H9 (cell line): ENCODE data around the gene KIF6. TPM values are rescaled to one million over a fixed set of nuclear protein-coding genes. Genes with fewer than 3 reads are reported as not detected.
"Not testable (repeated sequence)": the region's sequence is repeated elsewhere in the genome, so short reads cannot be mapped to it uniquely, and the experiment has no call there.

Experiments
- DNase-seq: peaks from one replicate; pipeline ENCODE4 v3.0.0-alpha.2; 2017
- H2AFZ ChIP-seq: one replicate; pipeline ENCODE4 v1.6.1; 2013; ENCODE audit warnings: mild to moderate bottlenecking, low read length, control low read depth, moderate library complexity
- H2AK5ac ChIP-seq: 2 replicates; pipeline ENCODE4 v1.6.1; 2013; ENCODE audit warnings: low read length, control low read depth, mixed read lengths; ENCODE audit not compliant: insufficient read length
- H2BK120ac ChIP-seq: one replicate; pipeline ENCODE4 v1.6.1; 2013; ENCODE audit warnings: low read depth, mild to moderate bottlenecking, low read length, control low read depth, inconsistent platforms; ENCODE audit not compliant: poor library complexity, severe bottlenecking
- H2BK12ac ChIP-seq: 2 replicates; pipeline ENCODE4 v1.6.1; 2013; ENCODE audit warnings: low read length, control low read depth, mixed read lengths, low read depth; ENCODE audit not compliant: insufficient read length
- H2BK15ac ChIP-seq: 2 replicates; pipeline ENCODE4 v1.6.1; 2013; ENCODE audit warnings: low read depth, low read length, control low read depth
- H2BK20ac ChIP-seq: one replicate; pipeline ENCODE4 v1.6.1; 2013; ENCODE audit warnings: low read depth, mild to moderate bottlenecking, low read length, control low read depth, inconsistent platforms; ENCODE audit not compliant: poor library complexity, severe bottlenecking
- H2BK5ac ChIP-seq: 2 replicates; pipeline ENCODE4 v1.6.1; 2013; ENCODE audit warnings: low read length, control low read depth, mixed read lengths; ENCODE audit not compliant: insufficient read length
- H3K14ac ChIP-seq: 2 replicates; pipeline ENCODE4 v1.6.1; 2013; ENCODE audit warnings: low read length, control low read depth; ENCODE audit not compliant: insufficient read depth
- H3K18ac ChIP-seq: 2 replicates; pipeline ENCODE4 v1.6.1; 2013; ENCODE audit warnings: low read depth, mild to moderate bottlenecking, mixed read lengths, low read length, control low read depth; ENCODE audit not compliant: insufficient read length
- H3K23ac ChIP-seq: 2 replicates; pipeline ENCODE4 v1.6.1; 2013; ENCODE audit warnings: low read length, control low read depth, mixed read lengths, low read depth; ENCODE audit not compliant: insufficient read length
- H3K23me2 ChIP-seq: 2 replicates; pipeline ENCODE4 v1.6.1; 2013; ENCODE audit warnings: low read depth, mild to moderate bottlenecking, mixed read lengths, low read length, control low read depth; ENCODE audit not compliant: insufficient read length, poor library complexity, severe bottlenecking
- H3K27ac ChIP-seq: 2 replicates; pipeline ENCODE4 v1.5.1; 2013; ENCODE audit warnings: low read length, control low read depth, mixed read lengths, low read depth; ENCODE audit not compliant: insufficient read length
- H3K27me3 ChIP-seq: 2 replicates; pipeline ENCODE4 v1.6.1; 2013; ENCODE audit warnings: low read length, control low read depth, inconsistent platforms; ENCODE audit not compliant: insufficient read depth
- H3K4ac ChIP-seq: 2 replicates; pipeline ENCODE4 v1.6.1; 2013; ENCODE audit warnings: low read depth, mild to moderate bottlenecking, control low read depth, inconsistent platforms, low read length, moderate library complexity
- H3K4me1 ChIP-seq: 2 replicates; pipeline ENCODE4 v1.6.1; 2013; ENCODE audit warnings: low read length, control low read depth, inconsistent platforms; ENCODE audit not compliant: insufficient read depth
- H3K4me2 ChIP-seq: 2 replicates; pipeline ENCODE4 v1.6.1; 2013; ENCODE audit warnings: low read length, control low read depth, mixed read lengths; ENCODE audit not compliant: insufficient read length, insufficient read depth
- H3K56ac ChIP-seq: 2 replicates; pipeline ENCODE4 v1.6.1; 2013; ENCODE audit warnings: low read depth, mild to moderate bottlenecking, mixed read lengths, low read length, control low read depth; ENCODE audit not compliant: insufficient read length
- H3K79me1 ChIP-seq: 2 replicates; pipeline ENCODE4 v1.6.1; 2013; ENCODE audit warnings: low read depth, mild to moderate bottlenecking, moderate library complexity, low read length, control low read depth, inconsistent platforms; ENCODE audit not compliant: insufficient read depth, poor library complexity, severe bottlenecking
- H3K79me2 ChIP-seq: 2 replicates; pipeline ENCODE4 v1.6.1; 2013; ENCODE audit warnings: low read length, control low read depth, inconsistent platforms; ENCODE audit not compliant: insufficient read depth
- H3K9ac ChIP-seq: 2 replicates; pipeline ENCODE4 v1.6.1; 2013; ENCODE audit warnings: low read length, control low read depth, mixed read lengths; ENCODE audit not compliant: insufficient read length; ENCODE audit errors: extremely low read depth
- H3K9me3 ChIP-seq: one replicate; pipeline ENCODE4 v1.6.1; 2013; ENCODE audit warnings: low read depth, low read length, inconsistent platforms; ENCODE audit not compliant: control insufficient read depth
- H3T11ph ChIP-seq: one replicate; pipeline ENCODE4 v1.6.1; 2013; ENCODE audit warnings: mild to moderate bottlenecking, low read length, control low read depth, inconsistent platforms
- H4K20me1 ChIP-seq: one replicate; pipeline ENCODE4 v1.6.1; 2013; ENCODE audit not compliant: control insufficient read depth, insufficient read length, insufficient read depth
- H4K5ac ChIP-seq: 2 replicates; pipeline ENCODE4 v1.6.1; 2013; ENCODE audit warnings: low read depth, mild to moderate bottlenecking, mixed read lengths, low read length, control low read depth; ENCODE audit not compliant: insufficient read length
- H4K8ac ChIP-seq: replicated peaks from 2 replicates; pipeline ENCODE4 v1.6.1; 2013; ENCODE audit warnings: low read length, control low read depth, mixed read lengths, low read depth; ENCODE audit not compliant: insufficient read length
- H4K91ac ChIP-seq: 2 replicates; pipeline ENCODE4 v1.6.1; 2013; ENCODE audit warnings: low read depth, mild to moderate bottlenecking, moderate library complexity, mixed read lengths, low read length, control low read depth; ENCODE audit not compliant: insufficient read length
- H3K27ac Mint-ChIP-seq, 3 experiments: 2 replicates in 2 of 3; 3 replicates in 1 of 3; pipeline ENCODE4 v1.8.0; 2020 to 2021; ENCODE audit warnings: mixed read lengths in 3 of 3, mild to moderate bottlenecking in 1 of 3, moderate library complexity in 1 of 3
- H3K27me3 Mint-ChIP-seq: 2 replicates; pipeline ENCODE4 v1.8.0; 2021; ENCODE audit warnings: low read depth, mild to moderate bottlenecking, moderate library complexity, mixed read lengths
- H3K36me3 Mint-ChIP-seq, 3 experiments: 2 replicates in 2 of 3; 3 replicates in 1 of 3; pipeline ENCODE4 v1.8.0; 2020 to 2021; ENCODE audit warnings: low read depth in 3 of 3, mixed read lengths in 3 of 3; ENCODE audit not compliant: insufficient read depth in 1 of 3
- H3K4me1 Mint-ChIP-seq, 2 experiments: 2 replicates each; pipeline ENCODE4 v1.8.0; 2020; ENCODE audit warnings: mixed read lengths in 2 of 2
- H3K4me3 Mint-ChIP-seq, 2 experiments: 2 replicates in 1 of 2; 3 replicates in 1 of 2; pipeline ENCODE4 v1.8.0; 2020 to 2021; ENCODE audit warnings: mild to moderate bottlenecking in 2 of 2, mixed read lengths in 2 of 2, moderate library complexity in 1 of 2
- H3K9me3 Mint-ChIP-seq, 2 experiments: 2 replicates in 1 of 2; 3 replicates in 1 of 2; pipeline ENCODE4 v1.8.0; 2020; ENCODE audit warnings: mild to moderate bottlenecking in 2 of 2, mixed read lengths in 2 of 2, moderate library complexity in 1 of 2
- CTCF ChIP-seq: fragments of 200-600 bp; sonication (generic); conservative IDR thresholded peaks from 3 replicates; pipeline ENCODE4 v1.8.0; 2021; ENCODE audit warnings: antibody characterized with exemption, mild to moderate bottlenecking
- WGBS: extraction: QIAGEN DNeasy Blood & Tissue Kit; methylation state at CpG from one replicate; pipeline ENCODE4 v1.1.7; 2013; ENCODE audit warnings: missing lambda C conversion rate, low lambda C conversion rate, mixed read lengths; ENCODE audit not compliant: insufficient read length; ENCODE audit errors: extremely low coverage; 5-methylcytosine and 5-hydroxymethylcytosine counted together
- total RNA-seq: library from RNA; stranded (reverse); gene quantifications from 2 replicates; pipeline ENCODE4 v1.2.1, GENCODE V29; 2021

The KIF6 gene
- total RNA-seq, 1 experiment from 2014 or later = 0.63 TPM

DNA sequence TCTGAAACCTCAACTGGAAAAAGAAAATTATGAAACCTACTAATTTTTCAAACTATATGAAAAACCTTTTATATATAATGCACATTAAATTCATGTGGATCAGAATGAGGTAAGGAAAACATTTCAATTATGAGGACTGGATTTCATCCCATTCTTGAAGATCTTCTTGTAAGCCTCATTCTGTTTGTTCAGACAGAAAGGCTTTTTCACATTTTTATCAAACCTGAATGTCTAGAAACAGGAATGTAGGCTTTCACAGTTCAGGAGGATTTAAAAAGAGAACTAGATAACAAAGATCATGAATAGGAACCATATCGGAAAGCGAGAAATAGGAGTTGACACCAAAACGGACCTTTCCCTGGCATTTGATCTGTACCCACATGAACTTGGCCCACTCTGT lies 210.2 kb downstream of the KIF6 start:
- Histone ChIP-seq H3K9me3 (no peaks in the 10 kb centered on the region), H2AFZ (no peak overlapping the region), H3T11ph (no peak overlapping the region), H4K20me1 (no peaks in the 10 kb centered on the region), H2BK12ac (no peak overlapping the region), H3K79me2 (no peaks in the 10 kb centered on the region), H2BK120ac (no peak overlapping the region), H3K14ac (no peak overlapping the region; the same call in 1 of the 2 replicates), H3K18ac (no peak overlapping the region), H4K8ac (no peak overlapping the region), H3K4me2 (no peak overlapping the region), H2AK5ac (no peak overlapping the region), H3K27ac (no peak overlapping the region), H3K9ac (no peak overlapping the region), H3K23ac (no peak overlapping the region), H3K27me3 (no peaks in the 10 kb centered on the region), H4K5ac (no peak overlapping the region), H2BK20ac (no peak overlapping the region), H3K56ac (no peak overlapping the region), H3K79me1 (no peaks in the 10 kb centered on the region), H3K4me1 (no peaks in the 10 kb centered on the region), H3K23me2 (no peaks in the 10 kb centered on the region), H3K4ac (no peak overlapping the region), H2BK5ac (no peak overlapping the region), H2BK15ac (no peak overlapping the region), H4K91ac (no peak overlapping the region)
- H3K27ac Mint-ChIP-seq = no peak overlapping the region
- TF ChIP-seq CTCF = no peak
- H3K36me3 Mint-ChIP-seq = peaks cover 0 to 5% (median 4%) of the 10 kb centered on the region in 3 experiments; a peak in 3 of 7 replicates
- no peaks in the 10 kb centered on the region; the same call in 1 of the 2 replicates for H3K27me3 Mint-ChIP-seq
- no CpG with 5 or more reads among the region's 3 CpGs for WGBS
- peaks cover 9 to 11% of the 10 kb centered on the region in 2 experiments for H3K9me3 Mint-ChIP-seq
- no peaks in the 10 kb centered on the region for H3K4me1 Mint-ChIP-seq
- no peak overlapping the region for H3K4me3 Mint-ChIP-seq
- DNase-seq = no peak

DNA sequence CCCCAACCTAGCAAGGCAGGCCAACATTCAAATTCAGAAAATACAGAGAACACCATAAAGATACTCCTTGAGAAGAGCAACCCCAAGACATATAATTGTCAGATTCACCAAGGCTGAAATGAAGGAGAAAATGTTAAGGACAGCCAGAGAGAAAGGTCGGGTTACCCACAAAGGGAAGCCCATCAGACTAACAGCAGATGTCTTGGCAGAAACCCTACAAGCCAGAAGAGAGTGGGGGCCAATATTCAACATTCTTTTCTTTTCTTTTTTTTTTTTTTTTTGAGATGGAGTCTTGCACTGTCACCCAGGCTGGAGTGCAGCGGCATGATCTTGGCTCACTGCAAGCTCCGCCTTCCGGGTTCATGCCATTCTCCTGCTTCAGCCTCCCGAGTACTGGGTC lies 215.4 kb downstream of the KIF6 start:
- H3K79me1 ChIP-seq, H3K4me1 ChIP-seq, H3K27me3 Mint-ChIP-seq, DNase-seq, H3K18ac ChIP-seq, H2AK5ac ChIP-seq, H3K4me2 ChIP-seq, H2BK20ac ChIP-seq, H4K8ac ChIP-seq, H3K4me1 Mint-ChIP-seq, H3K4ac ChIP-seq, H3K56ac ChIP-seq, H4K91ac ChIP-seq, H3K9me3 ChIP-seq, H3K27ac Mint-ChIP-seq, H2BK15ac ChIP-seq, H3K27ac ChIP-seq, H2BK5ac ChIP-seq, H2AFZ ChIP-seq, H3K79me2 ChIP-seq, H3T11ph ChIP-seq, H3K9ac ChIP-seq, H2BK120ac ChIP-seq, H4K5ac ChIP-seq, H3K4me3 Mint-ChIP-seq, H4K20me1 ChIP-seq, H2BK12ac ChIP-seq, H3K23ac ChIP-seq, H3K23me2 ChIP-seq, H3K27me3 ChIP-seq, H3K14ac ChIP-seq: not testable (repeated sequence)
- H3K36me3 Mint-ChIP-seq = peaks cover 16 to 20% (median 19%) of the 10 kb centered on the region in 3 experiments
- no CpG with 5 or more reads among the region's 5 CpGs for WGBS
- H3K9me3 Mint-ChIP-seq = peaks cover 31 to 40% of the 10 kb centered on the region in 2 experiments
